Inflammatory macrophage treated with lipopolysaccharide for 1 hour (primary cell): Measurements from ENCODE around the gene LDB2.
A peak's percentile ranks its signal among the peaks of the same experiment; 100 is the strongest.

Source experiments
- DNase-seq, 2 donors: peaks; one replicate each; pipeline ENCODE4 v3.0.0-alpha.2; 2020 to 2022

Gene LDB2

GRCh38 chr4:16884673-16885460 is 13.6 kb downstream of the LDB2 start:
- DNase-seq = no peak

DNA sequence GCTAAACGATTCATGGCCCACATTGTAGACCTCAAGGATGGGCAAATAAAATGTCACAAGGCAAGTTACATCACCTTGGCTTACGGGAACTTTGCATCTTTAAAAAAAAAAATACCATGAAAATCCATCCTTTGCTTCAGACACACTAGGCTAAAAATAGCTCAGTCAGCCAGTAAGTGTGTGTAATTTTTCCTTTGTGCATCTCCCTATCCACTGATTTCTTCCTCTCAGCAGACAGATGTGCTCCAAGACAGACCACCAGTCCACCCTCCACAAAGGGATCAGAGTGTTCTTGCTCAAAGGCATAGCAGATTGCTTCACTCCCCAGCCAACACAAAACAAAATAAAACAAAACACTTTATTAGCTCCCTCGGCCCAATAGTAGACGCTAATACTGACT is 14.6 kb downstream of the LDB2 start:
- DNase-seq = no peak

DNA sequence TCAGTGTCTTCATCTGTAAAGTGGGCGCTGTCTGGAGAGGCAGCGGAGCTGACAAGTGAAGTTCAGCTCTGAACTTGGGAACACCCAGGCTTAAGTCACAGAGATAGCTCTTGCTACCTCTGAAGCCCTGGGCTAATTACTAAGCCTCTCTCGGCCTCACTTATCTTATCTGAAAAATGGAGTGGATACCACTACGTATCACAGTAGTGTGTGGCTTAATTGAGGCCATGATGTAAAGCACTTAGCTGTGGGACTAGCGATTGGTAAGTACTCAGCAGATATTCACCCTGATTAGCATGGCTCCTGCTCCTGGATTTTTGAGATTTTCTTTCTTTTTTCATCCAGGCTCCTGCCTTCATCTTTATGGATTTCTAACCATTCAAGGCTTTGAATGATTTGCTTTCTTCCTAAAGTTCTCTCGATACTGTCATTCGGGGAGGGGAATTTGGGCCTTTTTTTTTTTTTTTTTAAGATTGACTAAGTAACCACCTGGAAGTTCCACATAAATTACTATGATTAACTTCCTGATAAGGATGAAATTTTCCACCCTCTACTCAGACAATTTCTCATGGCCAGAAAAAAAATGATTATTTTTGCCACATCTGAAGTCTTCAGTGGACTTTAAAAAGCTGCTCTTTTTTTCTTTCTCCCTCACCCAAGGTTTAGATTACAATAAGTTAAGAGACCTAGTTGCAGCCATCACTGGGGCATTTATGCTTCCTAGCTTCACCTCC is 17.1 kb downstream of the LDB2 start:
- no peak for DNase-seq

DNA sequence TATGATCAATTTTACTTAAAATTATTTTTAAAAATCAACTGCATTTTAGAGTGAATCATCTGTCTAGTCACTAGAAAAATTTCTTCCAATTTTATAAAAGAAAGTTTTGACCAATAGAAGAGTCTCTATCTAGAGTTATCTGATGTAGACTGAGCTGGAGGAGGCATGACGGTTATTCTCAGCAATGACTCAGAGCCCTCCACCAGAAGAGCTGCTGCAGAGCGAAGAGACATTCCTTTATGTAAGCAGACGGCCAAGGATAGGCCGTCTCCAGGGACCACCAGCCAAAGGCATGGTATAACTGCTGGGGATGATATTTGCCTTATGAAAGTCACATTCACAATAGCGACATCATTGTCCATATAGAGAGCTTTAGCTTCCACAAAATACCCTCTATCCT is 23.0 kb downstream of the LDB2 start:
- DNase-seq = no peak

GRCh38 chr4:16869594-16870245 is 28.7 kb downstream of the LDB2 start:
- DNase-seq = no peak

GRCh38 chr4:16868674-16869073 is 29.8 kb downstream of the LDB2 start:
- DNase-seq = no peak

DNA sequence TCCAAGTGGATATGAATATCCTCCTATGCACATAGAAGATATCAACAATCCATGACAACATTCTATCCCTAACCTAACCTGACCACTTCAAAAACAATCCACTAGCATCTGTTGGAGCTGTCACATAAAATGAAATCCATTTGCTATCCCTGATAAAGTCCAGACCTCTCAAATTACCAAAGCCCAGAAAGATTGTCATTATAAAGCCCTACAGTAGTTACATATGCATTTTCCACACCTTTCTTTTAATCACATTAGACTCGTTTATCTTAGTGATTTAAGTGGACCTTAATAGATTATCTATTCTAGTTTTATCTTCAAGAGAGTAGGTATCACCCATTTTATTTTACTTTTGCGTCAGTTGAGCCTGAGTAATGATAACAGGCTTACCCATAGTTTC is 30.6 kb downstream of the LDB2 start:
- DNase-seq = no peak

DNA sequence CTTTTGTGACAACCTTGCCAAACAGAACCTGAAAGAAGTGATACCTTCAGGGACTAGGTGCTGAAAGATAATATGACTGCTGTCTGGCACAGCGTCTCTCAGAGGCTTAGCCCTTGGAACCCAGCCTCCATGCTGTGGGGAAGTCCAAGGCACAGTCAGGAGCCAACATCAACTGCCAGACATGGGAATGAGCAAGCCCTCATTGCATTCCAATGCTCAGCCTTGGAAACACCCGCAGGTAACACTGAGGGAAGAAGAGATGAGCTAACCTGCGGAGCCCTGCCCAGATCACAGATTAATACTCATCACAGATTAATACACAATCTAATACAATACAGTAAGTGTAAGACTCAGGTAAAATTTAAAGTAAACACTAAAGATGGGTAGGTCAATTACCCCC is 31.5 kb downstream of the LDB2 start:
- DNase-seq = no peak

DNA sequence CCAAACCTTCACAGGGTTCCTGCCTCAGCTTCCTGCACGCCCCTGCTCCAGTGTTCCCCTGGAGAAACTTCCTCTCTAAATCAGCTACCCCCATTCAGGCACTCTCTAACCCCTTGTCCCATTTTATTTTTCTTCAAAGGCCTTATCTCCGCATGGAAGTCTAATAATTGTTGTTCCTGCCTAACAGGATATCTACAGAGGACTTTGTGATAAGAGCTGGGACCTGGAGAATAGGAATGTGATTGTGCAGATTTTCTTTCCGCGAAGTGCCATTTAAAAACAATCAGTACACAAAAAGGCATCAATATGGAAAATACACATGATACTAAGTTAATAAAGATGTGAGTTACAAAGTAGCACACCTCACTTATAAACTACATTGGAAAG is 32.6 kb downstream of the LDB2 start:
- DNase-seq = no peak

- DNase-seq = no peak
Measured at GRCh38 chr4:16865209-16865896, 33.1 kb downstream of the LDB2 start.

DNA sequence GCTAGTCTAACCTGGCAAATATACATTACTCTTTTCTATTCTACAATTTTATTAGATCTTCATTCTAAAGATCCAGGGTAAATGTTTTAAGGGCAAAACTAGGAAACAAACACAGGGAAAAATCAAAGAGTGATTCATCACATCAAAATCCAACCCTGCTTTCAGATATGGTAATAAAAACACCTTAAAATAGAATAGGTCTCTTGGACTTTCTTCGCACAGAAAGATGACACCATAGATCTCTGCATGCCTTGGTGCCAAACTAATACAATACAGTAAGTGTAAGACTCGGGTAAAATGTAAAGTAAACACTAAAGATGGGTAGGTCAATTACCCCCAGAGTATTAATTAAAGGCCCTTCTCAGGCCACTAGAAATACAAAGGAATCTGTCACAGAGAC is 34.2 kb downstream of the LDB2 start:
- DNase-seq = no peak

DNA sequence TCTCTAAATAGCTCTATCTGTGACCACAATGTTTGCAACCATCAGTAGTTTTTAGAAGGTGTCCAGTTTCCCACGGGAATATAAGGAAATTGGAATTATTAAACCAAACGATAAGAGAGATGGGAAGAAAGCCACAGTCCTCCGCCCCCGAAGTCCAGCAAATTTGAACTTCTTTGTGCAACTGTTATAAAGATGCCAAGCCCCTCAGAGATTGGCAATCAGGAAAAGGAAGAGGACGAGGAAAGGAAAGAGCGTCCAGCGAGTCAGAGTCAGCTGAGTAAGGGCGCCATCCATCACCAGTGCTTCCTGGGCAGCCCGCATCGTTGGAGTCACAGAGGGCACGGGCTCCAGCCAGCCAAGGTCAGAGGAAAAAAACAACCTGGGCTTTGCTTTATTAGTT is 35.7 kb downstream of the LDB2 start:
- DNase-seq = no peak

DNA sequence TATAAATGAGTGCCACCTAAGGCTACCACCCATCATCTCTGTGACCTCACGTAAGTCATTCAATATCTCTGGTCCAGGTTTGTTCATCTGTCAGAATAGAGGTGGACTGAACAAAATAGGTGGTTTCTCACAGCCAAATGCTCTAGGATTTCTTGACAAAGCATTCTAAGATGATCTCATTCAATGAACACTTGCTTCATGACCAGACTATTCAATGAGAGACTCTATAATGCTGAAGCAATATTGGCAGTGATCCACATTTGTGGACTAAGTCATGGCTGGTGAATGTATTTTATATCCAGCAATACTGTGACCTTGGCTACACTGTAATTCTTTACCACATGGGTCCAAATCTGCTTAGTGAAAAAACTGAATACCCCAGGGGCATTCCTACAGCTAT is 37.9 kb downstream of the LDB2 start:
- no peak for DNase-seq

DNA sequence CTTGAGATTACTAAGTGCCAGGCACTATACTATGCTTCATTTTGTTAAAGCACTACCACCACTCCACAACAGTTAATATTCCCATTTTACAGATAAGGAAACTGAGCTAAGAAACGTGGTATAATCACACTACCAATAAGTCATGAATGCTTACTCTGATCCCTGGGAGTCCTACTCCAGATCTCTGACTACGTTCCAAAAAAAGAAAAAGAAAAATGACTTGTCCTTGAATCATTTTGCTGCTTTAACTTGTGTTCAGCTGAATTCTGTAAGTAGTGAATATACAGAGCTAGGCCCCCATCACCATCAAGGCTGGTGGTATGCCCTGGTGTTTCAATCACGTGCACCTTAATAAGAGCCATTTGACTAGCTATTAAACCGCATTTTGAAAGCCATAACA is 39.4 kb downstream of the LDB2 start:
- no peak for DNase-seq

DNA sequence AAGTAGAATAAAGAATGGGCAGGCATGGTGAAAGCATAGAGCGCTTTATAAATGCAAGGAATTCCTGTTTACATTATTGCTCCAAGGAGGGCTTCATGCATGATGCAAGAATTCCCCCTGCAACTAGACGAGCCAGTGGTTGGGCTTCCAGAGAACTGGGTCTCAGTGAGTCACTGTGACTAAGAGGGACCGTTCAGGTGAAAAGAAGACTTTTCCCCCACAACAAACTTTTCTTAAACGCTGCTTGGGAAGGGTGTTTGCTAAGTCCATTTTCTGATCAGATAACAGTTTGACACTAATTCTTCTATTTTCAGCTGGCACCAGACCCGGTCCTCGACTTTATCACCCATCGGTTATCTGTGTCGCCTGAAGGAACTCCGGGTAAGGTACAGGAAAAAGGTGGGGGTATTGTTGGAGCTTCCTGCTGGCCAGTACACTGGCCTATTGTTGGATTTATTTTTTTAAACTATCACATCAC is 40.1 kb downstream of the LDB2 start:
- DNase-seq = no peak

DNA sequence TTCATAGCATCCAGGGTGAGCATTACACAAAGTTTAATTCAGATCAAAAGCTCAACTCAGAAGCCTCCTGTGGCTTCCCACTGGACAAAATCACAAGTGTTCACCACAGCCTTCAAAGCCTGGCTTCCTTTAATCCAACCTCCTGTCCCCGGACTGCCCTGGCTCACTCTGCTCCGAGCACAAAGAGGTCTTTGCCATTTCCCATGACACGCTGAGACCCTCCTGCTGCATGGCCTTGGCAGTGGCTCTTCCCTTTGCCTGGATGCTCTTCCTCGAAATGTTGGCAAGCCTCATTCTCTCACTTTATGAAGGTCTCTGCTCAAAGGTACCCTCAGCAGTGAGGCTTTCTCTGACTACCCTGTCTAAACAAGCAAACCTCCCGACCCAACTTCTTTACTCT is 41.0 kb downstream of the LDB2 start:
- no peak for DNase-seq

- DNase-seq = no peak
Measured at GRCh38 chr4:16853640-16854039, 44.8 kb downstream of the LDB2 start.

DNA sequence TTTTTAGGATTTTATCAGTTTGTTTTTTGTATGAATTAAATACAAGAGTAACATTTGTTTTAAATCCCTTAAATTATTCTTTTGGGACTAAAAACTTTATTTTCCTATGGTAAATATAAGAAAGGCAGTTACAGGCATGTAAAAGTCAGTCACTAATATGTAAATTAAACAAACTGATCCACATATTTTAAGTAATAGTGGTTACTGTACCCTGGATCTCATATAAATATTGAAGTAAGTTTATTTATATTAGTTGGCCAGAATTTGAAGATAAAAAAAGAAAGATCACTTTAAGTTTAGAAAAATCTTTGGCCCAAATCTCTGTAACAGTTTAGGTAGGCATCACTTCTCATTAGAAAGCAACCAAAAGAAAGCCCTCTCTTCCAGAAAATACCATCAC is 45.8 kb downstream of the LDB2 start:
- DNase-seq = no peak

DNA sequence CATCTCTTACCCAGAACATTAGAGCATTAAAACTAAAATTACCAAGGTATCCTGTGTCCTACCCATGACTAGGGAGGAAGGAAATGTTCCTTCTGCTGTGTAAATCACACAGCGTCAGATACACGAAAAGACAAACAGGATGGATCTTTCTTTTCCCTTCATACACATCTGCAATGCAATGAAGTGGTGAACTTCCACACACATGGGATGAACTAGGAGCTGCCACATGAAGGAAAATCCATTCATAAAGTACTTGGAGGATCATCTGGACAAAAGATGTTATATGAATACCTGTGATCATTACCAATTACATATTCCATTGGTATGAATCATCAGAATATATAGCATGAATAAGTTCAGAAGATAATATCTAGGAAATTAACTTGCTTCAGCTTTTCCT is 46.2 kb downstream of the LDB2 start:
- DNase-seq = no peak

DNA sequence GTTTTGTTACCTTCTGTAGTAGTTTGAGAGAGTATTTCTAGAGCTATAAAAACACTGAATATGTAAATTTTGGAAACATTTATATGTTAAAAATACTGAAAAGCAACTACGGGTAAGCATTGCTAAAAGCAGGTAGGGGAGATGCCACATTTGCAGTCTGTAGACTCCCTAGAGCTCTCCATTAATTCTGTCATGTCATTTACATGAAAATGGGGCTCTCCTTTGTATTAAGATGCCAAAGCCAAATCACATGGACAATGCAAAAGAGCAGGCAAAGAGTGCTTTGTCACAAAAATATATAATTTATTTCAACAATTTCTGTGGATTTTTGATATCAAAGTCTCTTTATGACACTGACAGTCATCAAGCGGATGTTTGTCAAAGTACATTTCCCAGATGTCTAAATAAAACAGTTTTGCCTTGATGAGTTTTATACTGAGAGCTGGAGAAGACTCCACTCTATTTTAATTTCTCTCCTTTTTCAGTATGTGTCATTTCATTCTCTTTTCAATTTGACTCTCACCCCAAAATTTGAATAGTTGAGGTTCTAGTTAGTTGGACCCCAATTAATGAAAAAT is 51.8 kb downstream of the LDB2 start:
- DNase-seq = no peak

- no peak for DNase-seq
Measured at GRCh38 chr4:16844816-16845586, 53.4 kb downstream of the LDB2 start.

DNA sequence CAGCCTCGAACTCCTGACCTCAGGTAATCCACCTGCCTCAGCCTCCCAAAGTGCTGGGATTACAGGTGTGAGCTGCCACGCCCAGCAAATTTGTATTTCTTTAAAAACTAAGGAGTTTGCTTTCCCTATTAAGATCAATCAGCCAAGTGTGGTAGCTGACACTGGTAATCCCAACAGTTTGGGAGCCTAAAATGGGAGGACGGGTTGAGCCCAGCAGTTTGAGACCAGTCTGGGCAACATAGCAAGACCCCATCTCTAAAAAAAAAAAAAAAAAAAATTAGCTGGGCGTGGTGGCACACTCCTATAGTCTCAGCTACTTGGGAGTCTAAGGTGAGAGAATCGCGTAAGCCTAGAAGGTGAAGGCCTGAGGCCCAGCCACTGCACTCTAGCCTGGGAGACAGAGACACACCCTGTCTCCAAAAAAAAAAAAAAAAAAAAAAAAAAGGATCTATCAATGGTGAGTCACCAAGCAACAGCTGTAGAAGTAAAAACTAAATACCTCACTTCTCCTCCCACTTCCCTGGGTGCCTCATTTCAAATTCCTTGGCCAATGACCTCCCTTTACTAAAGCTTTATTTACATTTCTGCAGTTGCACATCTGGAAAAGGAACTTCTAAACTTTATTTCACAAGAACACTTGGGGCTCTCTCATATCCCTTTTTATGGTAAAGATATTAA is 54.5 kb downstream of the LDB2 start:
- peak; percentile 17 to 23 for DNase-seq
